Measurements from ENCODE around the gene VAV2.
A peak's percentile ranks its signal among the peaks of the same experiment; 100 is the strongest.

The VAV2 gene, protein sequence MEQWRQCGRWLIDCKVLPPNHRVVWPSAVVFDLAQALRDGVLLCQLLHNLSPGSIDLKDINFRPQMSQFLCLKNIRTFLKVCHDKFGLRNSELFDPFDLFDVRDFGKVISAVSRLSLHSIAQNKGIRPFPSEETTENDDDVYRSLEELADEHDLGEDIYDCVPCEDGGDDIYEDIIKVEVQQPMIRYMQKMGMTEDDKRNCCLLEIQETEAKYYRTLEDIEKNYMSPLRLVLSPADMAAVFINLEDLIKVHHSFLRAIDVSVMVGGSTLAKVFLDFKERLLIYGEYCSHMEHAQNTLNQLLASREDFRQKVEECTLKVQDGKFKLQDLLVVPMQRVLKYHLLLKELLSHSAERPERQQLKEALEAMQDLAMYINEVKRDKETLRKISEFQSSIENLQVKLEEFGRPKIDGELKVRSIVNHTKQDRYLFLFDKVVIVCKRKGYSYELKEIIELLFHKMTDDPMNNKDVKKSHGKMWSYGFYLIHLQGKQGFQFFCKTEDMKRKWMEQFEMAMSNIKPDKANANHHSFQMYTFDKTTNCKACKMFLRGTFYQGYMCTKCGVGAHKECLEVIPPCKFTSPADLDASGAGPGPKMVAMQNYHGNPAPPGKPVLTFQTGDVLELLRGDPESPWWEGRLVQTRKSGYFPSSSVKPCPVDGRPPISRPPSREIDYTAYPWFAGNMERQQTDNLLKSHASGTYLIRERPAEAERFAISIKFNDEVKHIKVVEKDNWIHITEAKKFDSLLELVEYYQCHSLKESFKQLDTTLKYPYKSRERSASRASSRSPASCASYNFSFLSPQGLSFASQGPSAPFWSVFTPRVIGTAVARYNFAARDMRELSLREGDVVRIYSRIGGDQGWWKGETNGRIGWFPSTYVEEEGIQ

DNA sequence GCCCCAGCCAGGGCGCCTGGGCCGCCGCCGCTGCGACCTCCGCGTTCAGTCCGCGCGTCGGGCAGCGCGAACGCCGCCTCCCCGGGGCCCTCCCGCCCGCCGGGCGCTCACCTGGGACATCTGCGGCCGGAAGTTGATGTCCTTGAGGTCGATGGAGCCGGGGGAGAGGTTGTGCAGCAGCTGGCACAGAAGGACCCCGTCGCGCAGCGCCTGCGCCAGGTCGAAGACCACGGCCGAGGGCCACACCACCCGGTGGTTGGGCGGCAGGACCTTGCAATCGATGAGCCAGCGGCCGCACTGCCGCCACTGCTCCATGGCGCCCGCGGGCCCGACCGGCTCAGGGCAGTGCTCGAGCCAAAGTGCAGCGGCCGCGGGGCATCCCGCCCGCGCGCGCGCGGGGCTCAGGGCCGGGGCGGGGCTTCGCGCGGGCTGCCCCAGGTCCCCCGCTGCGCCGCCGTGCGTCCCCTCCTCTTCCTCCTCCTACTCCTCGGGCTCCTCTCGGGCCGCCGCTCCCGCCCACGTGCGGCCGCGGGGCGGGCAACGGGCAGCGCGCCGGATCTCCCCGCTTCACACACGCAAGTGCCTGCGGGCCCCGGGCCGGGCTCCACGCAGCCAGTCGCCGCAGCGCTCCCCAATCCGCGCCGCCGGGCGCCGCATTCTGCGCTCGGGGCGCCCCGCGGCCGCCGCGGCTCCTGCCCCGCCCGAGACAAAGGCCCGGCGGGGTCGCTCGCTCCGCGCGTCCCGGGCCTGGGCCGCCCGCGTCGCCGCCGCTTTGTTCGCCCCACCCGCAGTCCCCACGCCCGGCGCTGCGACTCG is at the start of gene VAV2:
Gene VAV2 (minus strand): TSS at position 361 of the 816 bp plus-strand sequence. CDS start 46 bp downstream, at position 315.
- DNase-seq (ENCODE audit: low spot score) = peak; percentile 74

DNA sequence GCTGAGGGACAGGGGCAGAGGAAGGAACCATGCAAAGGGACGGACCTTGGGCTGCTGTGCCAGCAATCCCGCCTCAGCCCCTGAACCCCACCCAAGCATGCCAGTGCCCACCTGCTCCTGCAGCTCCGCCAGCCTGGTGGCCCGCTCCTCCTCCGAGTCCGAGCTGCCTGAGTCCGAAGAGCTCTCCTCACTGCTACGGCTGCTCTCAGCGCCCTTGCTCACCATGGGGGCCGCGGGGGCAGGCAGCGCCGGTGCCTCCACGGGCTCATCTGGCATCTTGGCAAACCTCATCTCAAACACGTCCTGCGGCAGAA is 49.5 kb upstream of the VAV2 start:
- no peak for DNase-seq (ENCODE audit: low spot score)

DNA sequence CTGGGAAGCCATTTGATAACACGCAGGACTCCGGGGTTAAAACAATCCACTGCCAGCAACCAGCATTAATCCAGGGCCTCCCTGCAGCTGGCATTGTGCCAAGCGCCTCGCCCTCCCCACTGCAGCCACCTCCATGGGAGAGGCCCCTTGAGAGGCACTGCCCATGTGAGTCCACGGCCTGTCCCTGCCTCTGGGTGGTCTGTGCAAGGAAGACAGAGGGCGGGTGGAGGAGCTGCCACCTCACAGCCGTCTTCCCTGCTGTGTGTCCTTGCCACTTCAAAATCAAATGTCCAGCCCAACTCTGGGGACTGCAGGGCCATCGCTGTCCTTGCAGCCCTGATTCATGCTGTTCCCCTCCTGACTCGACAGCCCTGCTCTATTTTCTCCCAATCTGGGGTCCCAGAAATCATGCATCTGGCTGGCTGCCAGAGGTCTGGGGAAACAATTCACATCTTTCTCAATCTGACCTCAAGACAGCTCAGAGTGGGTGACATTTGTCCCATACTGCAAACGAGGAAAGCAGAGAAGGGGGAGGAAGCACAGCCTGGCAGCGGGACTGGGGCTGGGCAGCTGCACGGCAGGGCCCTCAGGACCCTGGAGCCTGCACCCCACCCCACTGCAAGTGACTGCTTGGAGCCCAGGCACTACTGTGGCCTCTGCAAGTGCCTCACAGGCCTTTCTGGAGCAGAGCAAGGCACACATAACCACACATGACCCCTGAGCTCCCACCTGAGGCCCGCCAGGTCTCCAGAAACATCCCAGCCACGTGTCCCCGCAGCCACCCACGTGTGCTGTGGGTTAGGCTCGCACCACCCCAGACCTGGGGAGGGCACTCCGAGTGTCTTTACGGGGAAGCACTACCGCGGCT is 48.9 kb upstream of the VAV2 start:
- DNase-seq (ENCODE audit: low spot score) = no peak

DNA sequence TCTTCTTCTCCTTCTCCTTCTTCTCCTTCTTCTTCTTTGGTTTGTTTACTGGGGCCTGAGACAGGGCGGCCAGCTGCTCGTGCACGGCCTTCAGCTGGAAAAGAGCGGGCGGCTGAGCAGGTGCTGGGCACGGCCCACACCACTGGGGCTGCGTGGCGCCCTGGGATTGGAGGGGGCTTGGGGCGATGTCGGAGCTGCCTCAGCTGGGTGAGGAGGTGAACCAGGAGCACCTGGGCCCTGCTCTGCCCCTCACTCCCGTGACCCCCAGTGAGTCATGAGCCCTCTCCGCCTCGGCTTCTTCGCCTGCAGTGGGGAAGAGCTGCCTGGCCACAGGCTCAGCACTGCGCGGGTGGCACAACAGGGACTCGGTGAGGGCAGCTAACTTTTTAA is 48.0 kb upstream of the VAV2 start:
- DNase-seq (ENCODE audit: low spot score) = no peak

DNA sequence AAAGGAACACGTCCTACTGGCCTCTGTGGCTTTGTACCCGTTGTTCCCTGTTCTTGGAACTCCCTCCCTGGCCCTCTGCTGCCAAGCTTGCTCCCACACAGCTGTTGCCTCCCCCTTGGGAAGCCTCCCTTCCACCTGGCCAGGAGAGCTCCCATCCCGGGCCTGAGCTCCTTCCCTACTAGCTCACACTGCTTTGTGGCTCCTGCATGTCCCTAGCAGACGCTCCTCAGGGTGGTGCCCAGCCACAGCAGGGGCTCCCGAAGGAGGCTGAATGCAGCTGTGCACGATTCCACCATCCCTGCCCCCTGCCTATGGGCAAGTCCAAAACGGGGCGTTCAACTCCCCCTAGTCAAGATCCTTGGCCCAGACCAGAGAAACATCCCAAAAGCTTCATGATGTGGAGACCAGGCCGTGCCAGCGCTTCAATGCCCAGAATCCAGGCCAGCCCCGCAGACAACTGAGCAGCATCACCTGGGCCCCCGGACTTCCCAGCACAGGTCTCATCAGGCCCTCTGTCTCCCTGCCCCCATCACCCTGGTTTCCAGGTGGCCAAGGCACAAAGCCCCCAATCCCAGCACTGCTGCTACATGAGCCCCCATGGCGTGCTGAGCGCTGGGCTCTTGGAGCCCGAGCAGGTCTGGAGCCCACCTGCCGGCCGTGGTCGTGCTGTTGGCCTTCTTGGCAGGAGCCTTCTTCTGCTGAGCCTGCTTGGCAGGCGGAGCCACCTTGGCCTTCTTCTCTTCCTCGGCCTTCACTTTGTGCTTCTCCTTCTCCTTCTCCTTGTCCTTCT is 47.5 kb upstream of the VAV2 start:
- DNase-seq (ENCODE audit: low spot score) = no peak

DNA sequence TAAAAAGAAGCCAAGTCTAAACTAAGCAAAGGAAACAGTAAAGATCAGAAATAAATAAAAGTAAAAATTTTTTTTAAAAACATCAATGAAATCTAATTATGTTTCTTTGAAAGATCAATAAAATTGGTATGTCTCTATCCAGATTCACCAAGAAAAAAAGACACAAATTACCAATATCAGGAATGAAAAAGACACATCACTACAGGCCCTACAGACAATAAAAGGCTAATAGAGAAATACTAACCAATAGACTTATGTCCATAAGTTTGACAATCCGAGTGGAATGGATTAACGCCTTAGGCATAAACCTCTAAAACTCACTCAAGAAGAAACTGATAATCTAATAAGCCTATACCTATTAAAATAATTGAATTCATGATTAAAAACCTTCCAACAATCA is 45.5 kb upstream of the VAV2 start:
- no peak for DNase-seq (ENCODE audit: low spot score)

DNA sequence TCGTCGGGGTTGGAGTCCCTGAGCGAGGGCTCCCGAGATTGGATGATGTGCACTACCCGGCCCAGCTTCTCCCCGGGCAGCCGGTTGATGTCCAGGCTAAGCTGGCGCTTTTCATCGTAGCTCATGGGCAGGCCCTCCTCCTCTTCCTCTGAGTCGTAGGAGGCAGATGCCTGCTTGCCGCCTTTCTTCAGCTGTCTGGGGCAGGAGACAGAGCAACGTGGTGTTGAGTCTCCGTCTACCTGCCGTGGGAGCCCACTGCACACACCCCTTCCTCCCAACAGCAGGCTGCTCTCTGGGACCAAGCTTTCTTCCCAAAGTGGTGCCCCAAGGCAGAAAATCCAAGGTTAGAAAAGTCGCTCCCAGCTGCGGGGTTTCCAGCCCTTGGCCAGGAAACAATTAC is 44.0 kb upstream of the VAV2 start:
- DNase-seq (ENCODE audit: low spot score) = no peak

DNA sequence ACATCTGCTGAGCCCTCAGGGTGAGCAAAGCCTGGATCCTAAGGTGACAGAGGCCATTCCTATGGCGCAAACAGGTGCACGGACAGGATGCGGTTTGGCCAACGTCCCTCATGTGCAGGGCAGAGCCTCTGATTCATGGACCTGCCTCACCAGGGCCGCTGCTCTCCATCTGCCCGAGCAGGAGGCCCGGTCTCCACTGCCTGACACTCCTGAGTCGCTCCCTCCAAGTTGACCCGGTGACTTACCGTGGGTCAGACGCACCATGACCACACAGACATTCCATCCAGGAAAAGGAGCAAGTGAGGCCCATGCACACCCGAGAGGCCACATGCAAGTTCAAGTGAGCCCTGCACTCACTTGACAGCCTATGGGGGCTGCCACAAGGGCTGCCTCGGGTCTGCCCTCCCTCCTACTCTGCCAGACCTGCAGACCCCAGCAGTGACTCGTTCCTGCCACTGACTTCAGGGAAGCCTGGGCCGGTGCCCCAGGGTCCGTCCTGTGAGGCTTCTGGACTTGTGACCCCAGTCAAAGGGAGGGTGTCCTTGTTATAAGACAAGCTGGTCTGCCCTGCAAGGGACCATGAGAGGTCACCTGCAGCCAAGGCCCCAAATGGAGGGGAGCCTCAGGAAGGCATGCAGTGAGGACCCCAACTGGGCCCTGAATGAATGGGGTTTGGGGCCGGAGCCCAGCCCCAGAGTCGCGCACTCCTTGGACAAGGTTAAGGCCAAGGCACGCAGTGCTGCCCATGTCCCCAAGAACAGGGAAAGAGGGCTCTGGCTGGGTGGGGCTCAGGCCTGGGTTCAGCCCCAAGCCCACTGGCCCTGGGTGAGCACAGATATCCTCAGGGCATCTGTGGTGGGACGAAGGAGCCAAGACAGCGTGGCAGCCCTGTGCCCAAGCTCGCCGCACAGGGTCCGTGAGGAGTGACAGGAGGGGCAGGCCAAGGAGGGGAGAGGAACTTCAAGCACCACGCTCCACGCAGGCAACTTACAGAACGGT is 43.2 kb upstream of the VAV2 start:
- no peak for DNase-seq (ENCODE audit: low spot score)

DNA sequence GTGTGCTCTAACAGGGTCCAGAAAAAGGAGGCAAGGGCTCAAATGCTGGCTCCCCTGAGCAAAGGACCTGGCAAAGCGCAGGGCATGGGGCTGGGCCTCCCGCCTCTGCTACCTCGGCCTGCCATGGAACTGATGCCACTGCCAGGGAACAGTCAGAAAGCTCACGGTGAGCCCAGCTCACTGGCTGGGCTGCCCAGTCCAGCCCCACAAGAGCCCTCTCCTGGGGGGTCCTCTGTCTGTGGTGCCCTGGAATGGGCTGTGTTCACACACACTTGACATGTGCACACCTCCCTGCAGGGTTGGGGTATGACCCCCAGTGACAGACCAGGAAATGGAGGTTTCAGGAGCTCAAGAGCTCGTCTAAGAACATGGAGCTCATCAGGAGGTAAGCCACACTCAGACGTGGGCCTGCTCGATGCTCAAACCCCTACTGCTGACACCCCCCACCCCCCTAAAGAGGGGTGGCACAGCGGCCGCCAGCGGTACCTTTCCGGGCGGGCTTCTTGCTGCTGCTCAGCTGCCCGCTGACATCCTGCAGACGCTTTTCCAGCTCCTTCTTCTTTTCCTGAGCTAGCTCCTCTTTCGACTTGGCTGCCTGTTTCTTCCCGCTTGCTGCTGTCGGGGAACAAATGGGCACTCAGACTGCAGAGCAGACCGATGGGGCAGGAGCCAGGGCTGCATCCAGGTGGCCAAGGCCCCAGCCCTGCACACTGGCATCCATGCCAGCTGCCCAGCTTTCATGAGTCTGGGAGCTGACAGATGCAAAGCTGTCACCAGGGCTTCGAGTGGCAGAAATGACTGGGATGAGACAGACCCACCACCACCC is 42.3 kb upstream of the VAV2 start:
- DNase-seq (ENCODE audit: low spot score) = no peak

DNA sequence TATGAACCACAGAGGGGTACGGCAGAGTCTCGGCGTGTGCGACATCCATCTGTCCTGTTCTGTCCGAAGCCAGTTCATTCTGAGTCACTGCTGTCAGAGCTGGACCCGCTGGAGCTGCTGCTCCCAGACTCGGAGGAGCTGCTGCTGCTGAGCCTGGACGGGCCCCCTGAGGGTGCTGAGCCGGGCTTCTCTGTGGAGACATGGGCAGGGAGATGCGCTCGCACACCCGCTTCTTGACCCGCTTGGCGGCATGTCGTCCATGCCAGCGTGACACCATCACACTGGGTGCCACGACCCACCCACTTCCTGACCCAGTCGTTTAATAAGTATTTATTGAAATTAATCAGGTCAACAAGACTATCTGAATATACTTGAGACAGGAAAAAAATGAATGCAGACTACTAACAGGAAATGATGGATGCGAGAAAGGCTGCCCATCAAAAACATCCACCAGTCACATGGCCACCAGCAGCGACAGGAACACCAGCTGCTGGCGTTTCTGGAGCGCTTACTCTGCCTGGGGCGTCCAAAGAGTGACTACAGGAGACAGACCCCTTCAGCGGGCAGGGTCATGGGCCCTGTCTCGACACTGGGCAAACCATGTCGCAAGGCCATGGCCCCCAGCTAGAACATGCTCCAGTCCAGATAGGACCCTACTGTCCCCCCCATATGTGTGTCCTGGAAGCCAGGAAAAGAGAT is 41.5 kb upstream of the VAV2 start:
- no peak for DNase-seq (ENCODE audit: low spot score)

DNA sequence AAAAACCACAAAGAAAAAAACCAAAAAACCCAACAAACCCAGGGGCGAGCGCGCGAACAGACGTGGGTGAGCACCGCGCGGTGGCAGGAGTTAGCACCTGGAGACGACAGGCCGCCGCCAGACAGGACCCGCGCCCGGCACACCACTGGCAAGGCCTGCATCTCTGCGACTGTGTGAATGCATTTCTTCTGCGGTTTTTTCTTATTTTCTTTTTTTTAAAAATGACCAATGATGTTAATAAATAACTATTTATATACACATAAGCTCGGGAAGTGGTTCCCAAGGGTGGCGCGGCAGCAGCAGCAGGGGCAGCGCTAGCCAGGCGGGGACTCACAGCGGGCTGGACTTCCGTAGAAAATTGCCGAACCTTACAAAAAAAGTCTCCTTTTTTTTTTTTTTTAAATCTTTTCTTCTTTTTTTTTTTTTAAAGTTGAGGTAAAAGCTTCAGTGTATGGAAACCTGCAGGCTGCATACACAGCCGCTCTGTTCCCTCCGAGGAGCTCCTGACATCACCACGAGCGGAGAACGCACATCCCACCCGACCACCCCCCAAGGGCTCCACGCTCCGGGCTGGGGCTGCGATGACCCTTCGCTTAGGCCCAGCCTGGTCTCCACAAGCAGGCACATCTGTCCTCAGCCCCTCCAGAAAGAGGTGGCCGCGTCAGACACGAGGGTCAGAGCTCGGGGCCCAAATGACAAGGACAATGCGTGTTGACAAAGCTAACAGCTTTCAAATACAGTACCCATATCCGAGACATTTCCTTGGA is 40.5 kb upstream of the VAV2 start:
- DNase-seq (ENCODE audit: low spot score) = no peak

DNA sequence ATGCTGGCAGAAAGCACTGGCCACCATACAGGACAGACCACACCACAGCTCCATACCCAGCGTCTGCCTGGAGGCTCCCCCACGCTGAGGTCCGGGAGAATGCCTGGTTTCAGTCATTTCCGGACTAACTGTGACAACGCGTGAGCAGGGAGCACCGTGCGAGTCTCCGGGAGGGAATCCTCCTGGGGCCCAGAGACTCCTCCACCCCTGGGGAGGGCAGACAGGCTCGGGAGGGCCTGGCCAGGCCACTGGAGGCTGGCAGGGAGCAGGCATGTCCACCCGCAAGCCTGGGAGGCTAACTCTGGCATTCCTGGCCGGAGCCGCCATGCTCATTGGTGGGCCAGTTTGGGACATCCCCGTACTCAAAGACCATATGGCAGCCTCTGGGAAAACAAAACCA is 39.7 kb upstream of the VAV2 start:
- no peak for DNase-seq (ENCODE audit: low spot score)

DNA sequence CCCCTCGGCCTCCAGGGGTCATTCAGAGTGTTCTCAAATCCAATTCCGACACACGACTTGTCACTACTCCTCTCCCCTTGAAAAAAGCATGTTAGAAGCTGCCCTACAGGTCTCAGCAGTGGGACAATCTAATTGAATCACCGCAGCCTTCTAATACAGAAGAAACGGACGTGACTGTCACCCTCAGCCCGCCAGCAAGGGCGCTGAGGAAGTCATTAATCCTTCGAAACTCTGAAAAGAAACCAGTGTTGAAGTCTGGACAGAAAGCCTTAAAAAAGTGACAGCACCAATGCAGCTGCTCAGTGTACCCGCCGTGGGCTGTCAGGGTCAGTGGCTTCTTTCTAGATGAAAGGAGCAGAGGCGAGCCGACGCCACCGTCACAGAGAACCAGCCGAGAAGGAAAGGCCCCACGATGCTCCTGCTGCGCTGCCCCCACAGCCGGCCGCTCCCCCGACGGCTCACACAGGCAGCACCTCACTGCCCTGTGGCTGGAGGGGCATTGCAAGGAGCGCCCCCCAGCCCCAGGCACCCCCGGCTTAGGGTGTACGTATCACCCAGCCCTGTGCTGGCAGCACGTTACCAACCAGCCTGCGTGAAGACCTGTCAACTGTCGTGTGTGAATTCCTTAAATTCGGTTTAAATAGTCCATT is 38.8 kb upstream of the VAV2 start:
- no peak for DNase-seq (ENCODE audit: low spot score)

DNA sequence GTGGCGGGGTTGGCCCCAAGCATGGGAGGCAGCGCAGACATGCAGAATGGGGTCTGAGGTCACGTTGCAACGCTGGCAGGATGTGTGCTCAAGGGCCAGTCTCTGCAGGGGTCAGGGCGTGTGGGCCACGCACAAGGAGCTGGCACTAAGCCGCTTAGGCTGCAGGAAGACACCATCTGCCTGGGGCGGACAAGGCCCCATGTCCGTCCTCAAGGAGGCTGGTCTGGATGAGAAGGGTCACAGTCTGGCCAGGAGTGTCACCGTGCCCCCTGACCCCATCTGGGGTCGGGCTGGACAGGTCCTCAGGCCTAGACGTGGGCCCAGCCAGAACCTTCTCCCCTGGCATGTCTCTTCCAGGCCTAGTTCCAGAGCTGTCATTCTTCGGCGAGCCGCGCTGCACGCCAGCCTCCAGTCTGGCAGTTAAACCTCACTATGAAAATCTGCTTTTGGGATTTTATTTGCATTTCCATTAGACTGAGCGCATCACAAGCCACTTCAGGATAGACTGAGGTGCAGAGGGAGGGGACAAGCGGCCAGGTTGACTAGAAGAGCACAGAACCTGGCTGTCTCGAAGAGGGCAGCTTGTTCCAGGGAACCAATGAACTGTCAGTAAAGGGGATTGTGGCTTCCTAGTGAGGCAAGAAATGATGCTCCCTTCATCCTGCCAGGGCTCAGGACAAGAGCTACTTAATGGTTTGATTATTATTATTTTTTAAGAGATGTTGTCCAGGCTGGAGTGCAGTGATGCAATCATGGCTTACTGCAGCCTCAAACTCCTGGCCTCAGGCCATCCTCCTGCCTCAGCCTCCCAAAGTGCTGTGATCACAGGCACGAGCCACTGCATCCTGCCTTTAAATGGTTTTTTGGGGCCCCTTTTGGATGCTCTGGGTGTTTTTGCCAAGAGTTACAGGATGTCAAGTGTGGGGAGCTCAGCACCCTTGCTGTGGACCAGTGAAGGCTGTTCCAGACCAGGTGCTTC is 37.4 kb upstream of the VAV2 start:
- DNase-seq (ENCODE audit: low spot score) = no peak

DNA sequence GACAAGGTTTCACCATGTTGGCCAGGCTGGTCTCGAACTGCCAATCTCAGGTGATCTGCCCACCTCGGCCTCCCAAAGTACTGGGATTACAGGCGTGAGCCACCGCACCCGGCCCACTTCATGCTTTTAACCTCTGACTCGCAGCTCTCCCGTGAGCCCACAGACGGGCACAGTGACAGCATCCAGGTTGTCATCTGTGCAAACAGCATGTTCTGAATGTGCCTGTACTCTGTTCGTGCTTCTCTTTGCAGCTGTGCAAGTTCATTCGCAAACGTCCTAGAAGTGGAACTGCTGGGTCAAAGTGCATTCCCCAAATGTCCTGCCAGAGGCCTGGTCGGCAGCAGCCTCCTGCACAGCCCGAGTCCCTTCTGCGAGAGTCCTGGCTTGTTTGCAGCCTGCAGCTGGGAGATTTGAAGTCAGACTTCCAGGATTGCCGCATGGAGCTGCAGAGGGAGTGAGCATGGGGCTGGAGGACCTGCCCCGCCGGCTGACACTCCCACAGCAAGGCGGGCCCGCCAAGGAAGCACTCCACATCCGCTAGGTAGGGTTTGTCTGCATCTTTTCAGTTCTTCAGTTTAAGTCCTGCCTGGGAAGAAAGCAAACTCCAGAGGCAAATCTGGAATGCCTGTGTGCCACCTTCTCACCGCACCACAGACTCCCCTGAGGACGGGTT is 36.6 kb upstream of the VAV2 start:
- DNase-seq (ENCODE audit: low spot score) = no peak

All from AG08396 (cell line).